ENCODE measurements around the gene ZNF335. TPM values are rescaled to one million over a fixed set of nuclear protein-coding genes. Genes with fewer than 3 reads are reported as not detected.

ZNF335 gene
- total RNA-seq, 1 donor from 2014 or later, result 19.1 TPM

DNA sequence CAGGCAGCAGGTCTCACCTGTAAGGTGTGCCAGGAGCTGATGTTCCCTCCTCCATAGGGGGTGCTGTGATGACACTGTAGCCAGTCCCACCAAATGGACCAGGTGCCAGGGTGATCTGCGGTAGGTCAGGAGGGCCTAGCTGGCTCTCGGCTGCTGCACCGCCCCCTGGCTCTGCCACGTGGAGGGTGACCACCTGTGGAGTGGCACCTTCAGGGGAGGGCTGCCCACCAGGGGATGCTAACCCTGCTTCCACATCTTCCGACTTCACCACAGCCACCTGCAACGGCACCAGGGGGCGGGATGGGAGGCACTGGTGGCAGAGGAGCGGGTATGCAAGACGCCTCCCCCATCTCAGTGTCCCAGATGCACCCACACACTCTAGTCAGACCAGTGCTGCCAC is 18.3 kb downstream of the ZNF335 start:
- Histone ChIP-seq H3K9me3 (no peaks in the 10 kb centered on the region), H3K36me3 (peaks cover 89% of the 10 kb centered on the region), H3K4me1 (no peaks in the 10 kb centered on the region), H3K27me3 (no peaks in the 10 kb centered on the region), H3K4me3 (no peak overlapping the region), H3K27ac (no peak overlapping the region)
- DNase-seq (no peak), ATAC-seq (no peak)
- intact Hi-C loops (cut with DNase I), result no loop called here
- no peak for TF ChIP-seq CTCF (IDR thresholded peaks at IDR 0.05)

DNA sequence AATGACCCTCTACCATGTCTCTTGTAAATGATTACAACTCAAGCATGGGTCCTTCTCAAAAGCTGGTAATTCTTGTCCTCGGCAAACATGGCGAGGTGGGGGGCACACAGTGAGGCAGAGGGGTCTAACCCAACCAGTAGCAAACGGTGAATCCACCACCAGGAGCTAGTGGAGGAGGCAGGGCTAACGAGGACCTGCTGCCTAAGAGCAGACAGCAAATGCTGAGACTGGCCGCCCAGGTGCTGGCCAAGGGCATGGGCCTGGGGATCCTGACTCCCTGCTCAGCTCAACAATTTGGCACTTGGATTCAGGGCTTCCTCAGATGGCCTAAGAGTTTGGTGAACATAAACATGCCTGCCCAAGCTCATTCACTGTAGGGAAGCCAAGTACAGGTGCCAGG is 19.1 kb downstream of the ZNF335 start:
- ATAC-seq, result no peak
- intact Hi-C loops (cut with DNase I), result no loop called here

DNA sequence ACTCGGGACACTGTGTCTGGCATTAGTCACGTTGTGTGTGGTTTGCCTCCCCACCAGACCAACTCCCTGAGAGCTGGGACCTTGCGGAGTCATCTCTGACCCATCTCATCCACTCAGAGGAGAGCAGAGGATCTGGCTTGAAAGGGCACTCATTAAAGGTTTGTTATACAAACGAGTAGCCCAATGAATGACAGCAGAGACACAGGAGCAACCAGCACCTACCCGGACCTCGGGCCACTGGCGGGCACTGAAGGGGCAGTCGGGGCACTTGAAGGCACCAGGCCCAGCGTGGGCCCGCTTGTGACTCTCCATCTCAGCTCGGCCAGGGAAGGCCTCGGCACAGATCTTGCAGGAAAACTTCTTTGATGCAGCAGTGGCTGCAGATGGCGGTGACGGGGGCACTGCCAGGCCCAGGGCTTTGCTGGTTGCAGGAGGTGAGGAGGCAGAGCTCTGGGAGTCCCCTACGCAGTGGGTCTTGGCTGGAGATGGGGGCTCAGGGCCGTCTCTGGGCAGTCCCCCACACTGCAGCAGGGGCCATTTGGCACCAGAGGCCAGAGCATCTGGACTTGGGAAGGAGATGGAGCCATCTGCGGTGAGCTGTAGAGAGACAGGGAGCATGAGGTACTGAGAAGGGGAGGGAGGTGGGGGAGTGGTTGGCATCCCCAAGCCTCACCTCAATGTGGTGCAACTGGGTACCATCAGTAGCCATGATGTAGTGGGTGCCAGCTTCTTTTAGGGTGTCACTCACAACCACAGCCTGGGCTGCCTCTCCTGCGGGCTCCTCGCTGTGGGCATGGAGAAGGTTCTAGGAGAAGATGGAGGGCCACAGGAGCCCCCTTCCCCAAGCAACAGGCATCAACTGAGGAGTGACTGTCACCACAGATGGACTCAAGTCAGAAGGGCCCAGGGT is 19.8 kb downstream of the ZNF335 start:
- intact Hi-C loops (cut with DNase I), result no loop called here

More for the DNA sequence above, 19.1 kb downstream of the ZNF335 start:
- Histone ChIP-seq H3K4me1 (no peaks in the 10 kb centered on the region), H3K27ac (no peak overlapping the region), H3K27me3 (no peaks in the 10 kb centered on the region), H3K9me3 (no peaks in the 10 kb centered on the region), H3K36me3 (peaks cover 89% of the 10 kb centered on the region), H3K4me3 (no peak overlapping the region)
- no peak for DNase-seq
- no peak for TF ChIP-seq CTCF (IDR thresholded peaks at IDR 0.05)

GRCh38 chr20:45950330-45950646 is 21.7 kb downstream of the ZNF335 start:
- H3K27me3 ChIP-seq, result no peaks in the 10 kb centered on the region
- H3K36me3 ChIP-seq, result peaks cover 92% of the 10 kb centered on the region

More for the DNA sequence above, 19.8 kb downstream of the ZNF335 start:
- ATAC-seq (no peak), DNase-seq (no peak)
- Histone ChIP-seq H3K36me3 (peaks cover 89% of the 10 kb centered on the region), H3K4me3 (no peak overlapping the region), H3K9me3 (no peaks in the 10 kb centered on the region), H3K4me1 (no peaks in the 10 kb centered on the region), H3K27me3 (no peaks in the 10 kb centered on the region), H3K27ac (no peak overlapping the region)
- TF ChIP-seq CTCF (IDR thresholded peaks at IDR 0.05), result no peak

GRCh38 chr20:45949542-45950329 is 22.3 kb downstream of the ZNF335 start:
- DNase-seq (no peak), ATAC-seq (no peak)
- TF ChIP-seq CTCF (IDR thresholded peaks at IDR 0.05), result no peak
- H3K4me1 ChIP-seq, result no peaks in the 10 kb centered on the region
- no peaks in the 10 kb centered on the region for H3K27me3 ChIP-seq
- intact Hi-C loops (cut with DNase I), result no loop called here
- H3K36me3 ChIP-seq, result peaks cover 98% of the 10 kb centered on the region
- no peak overlapping the region for H3K27ac ChIP-seq
- no peaks in the 10 kb centered on the region for H3K9me3 ChIP-seq
- no peak overlapping the region for H3K4me3 ChIP-seq

More at GRCh38 chr20:45950330-45950646, 21.7 kb downstream of the ZNF335 start:
- DNase-seq (no peak), ATAC-seq (no peak)
- H3K4me1 ChIP-seq, result no peaks in the 10 kb centered on the region
- no peak overlapping the region for H3K4me3 ChIP-seq
- no peaks in the 10 kb centered on the region for H3K9me3 ChIP-seq
- TF ChIP-seq CTCF (IDR thresholded peaks at IDR 0.05), result no peak
- intact Hi-C loops (cut with DNase I), result no loop called here
- H3K27ac ChIP-seq, result no peak overlapping the region

All from upper lobe of right lung (tissue), 1 donor.